BJ (cell line): ENCODE data around the gene SDCBP2. TPM values are rescaled to one million over a fixed set of nuclear protein-coding genes. Genes with fewer than 3 reads are reported as not detected.

Source experiments
- CTCF ChIA-PET: fragments of 350-600 bp; formaldehyde crosslinking; extraction: SDS; loops from one replicate; lab custom pipeline; 2021; ENCODE audit warnings: antibody characterized with exemption, inconsistent platforms; lab: Yijun Ruan, JAX
- POLR2A ChIA-PET: fragments of 300-600 bp; sonication (Branson Sonifier 250); formaldehyde crosslinking; extraction: SDS; loops from one replicate; lab custom pipeline; 2021; ENCODE audit warnings: antibody characterized with exemption; lab: Charles Lee
- DNase-seq: peaks from one replicate; pipeline ENCODE4 v3.0.0-alpha.2; 2011; ENCODE audit warnings: low read depth
- H3K27me3 ChIP-seq: 2 replicates; pipeline ENCODE4 v1.6.0; 2011; ENCODE audit warnings: low read length; ENCODE audit not compliant: control insufficient read depth, insufficient read depth
- H3K36me3 ChIP-seq: 2 replicates; pipeline ENCODE4 v1.5.1; 2011; ENCODE audit warnings: low read length; ENCODE audit not compliant: control insufficient read depth, insufficient read depth
- H3K4me3 ChIP-seq: 2 replicates; pipeline ENCODE4 v1.5.1; 2011; ENCODE audit warnings: low read depth, mild to moderate bottlenecking, control low read depth, low read length
- CTCF ChIP-seq: IDR thresholded peaks from 2 replicates; pipeline ENCODE4 v1.5.1; 2011; ENCODE audit warnings: low read depth, mild to moderate bottlenecking, control low read depth, inconsistent platforms, low read length, moderate library complexity; ENCODE audit not compliant: insufficient read depth
- polyA plus RNA-seq: library from polyadenylated mRNA; depleted of rRNA; stranded (reverse); fragments of >200 nt; gene quantifications from 2 replicates; pipeline ENCODE4 v1.2.3, GENCODE V29; 2011

The SDCBP2 gene
- polyA plus RNA-seq, 1 experiment, result 6.2 TPM

- ChIA-PET CTCF (interaction anchor here (0.9 kb wide), 1 partner anchor 16 kb away, joined by 3 read pairs; no protein-coding TSS in a partner anchor), POLR2A (no interaction called here)
- H3K4me3 ChIP-seq, result no peak overlapping the region
- no peaks in the 10 kb centered on the region; the same call in 1 of the 2 replicates for H3K36me3 ChIP-seq
- TF ChIP-seq CTCF, result no peak
- H3K27me3 ChIP-seq, result no peaks in the 10 kb centered on the region
- no peak for DNase-seq
Observed at GRCh38 chr20:1299522-1299921, 29.4 kb downstream of the SDCBP2 start.

- H3K27me3 ChIP-seq, result no peaks in the 10 kb centered on the region
- no peaks in the 10 kb centered on the region; the same call in 1 of the 2 replicates for H3K36me3 ChIP-seq
- H3K4me3 ChIP-seq, result no peak overlapping the region
- ChIA-PET CTCF (interaction anchor here (0.9 kb wide), 1 partner anchor 15 kb away, joined by 3 read pairs; no protein-coding TSS in a partner anchor), POLR2A (no interaction called here)
- TF ChIP-seq CTCF, result no peak
- DNase-seq, result no peak
Observed at GRCh38 chr20:1298888-1299511, 29.9 kb downstream of the SDCBP2 start.

- TF ChIP-seq CTCF, result no peak
- POLR2A ChIA-PET, result no interaction called here
- DNase-seq, result no peak
- Histone ChIP-seq H3K27me3 (no peaks in the 10 kb centered on the region), H3K36me3 (no peaks in the 10 kb centered on the region; the same call in 1 of the 2 replicates), H3K4me3 (no peak overlapping the region)
- CTCF ChIA-PET, result interaction anchor here (1.2 kb wide), 1 partner anchor 11 kb away, joined by 3 read pairs; no protein-coding TSS in a partner anchor
Observed at GRCh38 chr20:1298166-1298565, 30.8 kb downstream of the SDCBP2 start.

- Histone ChIP-seq H3K36me3 (no peaks in the 10 kb centered on the region; the same call in 1 of the 2 replicates), H3K4me3 (no peak overlapping the region), H3K27me3 (no peaks in the 10 kb centered on the region)
- TF ChIP-seq CTCF, result no peak
- POLR2A ChIA-PET, result no interaction called here
- no peak for DNase-seq
- CTCF ChIA-PET, result interaction anchor here (1.2 kb wide), 1 partner anchor 10 kb away, joined by 3 read pairs; no protein-coding TSS in a partner anchor
Observed at GRCh38 chr20:1297486-1297885, 31.5 kb downstream of the SDCBP2 start.

GRCh38 chr20:1296922-1297321, 32.0 kb downstream of the SDCBP2 start:
- no peak for TF ChIP-seq CTCF
- Histone ChIP-seq H3K36me3 (no peaks in the 10 kb centered on the region; the same call in 1 of the 2 replicates), H3K4me3 (no peak overlapping the region), H3K27me3 (no peaks in the 10 kb centered on the region)
- DNase-seq, result no peak
- ChIA-PET POLR2A (no interaction called here), CTCF (interaction anchor here (1.2 kb wide), 1 partner anchor 10 kb away, joined by 3 read pairs; no protein-coding TSS in a partner anchor)
